CD4-positive, alpha-beta T cell treated with Interleukin-4 for 4 hours (primary cell): ENCODE results near the gene YOD1.

Experiments
- DNase-seq: peaks from one replicate; pipeline ENCODE4 v3.0.0-alpha.2; 2020

The YOD1 gene

GRCh38 chr1:207024202-207025145 lies 26.5 kb downstream of the YOD1 start:
- DNase-seq, result peak; percentile 5

- no peak for DNase-seq
These were observed 27.9 kb downstream of the YOD1 start for GRCh38 chr1:207022996-207023679.

- DNase-seq, result no peak
These were observed 29.0 kb downstream of the YOD1 start for GRCh38 chr1:207021876-207022596.

DNA sequence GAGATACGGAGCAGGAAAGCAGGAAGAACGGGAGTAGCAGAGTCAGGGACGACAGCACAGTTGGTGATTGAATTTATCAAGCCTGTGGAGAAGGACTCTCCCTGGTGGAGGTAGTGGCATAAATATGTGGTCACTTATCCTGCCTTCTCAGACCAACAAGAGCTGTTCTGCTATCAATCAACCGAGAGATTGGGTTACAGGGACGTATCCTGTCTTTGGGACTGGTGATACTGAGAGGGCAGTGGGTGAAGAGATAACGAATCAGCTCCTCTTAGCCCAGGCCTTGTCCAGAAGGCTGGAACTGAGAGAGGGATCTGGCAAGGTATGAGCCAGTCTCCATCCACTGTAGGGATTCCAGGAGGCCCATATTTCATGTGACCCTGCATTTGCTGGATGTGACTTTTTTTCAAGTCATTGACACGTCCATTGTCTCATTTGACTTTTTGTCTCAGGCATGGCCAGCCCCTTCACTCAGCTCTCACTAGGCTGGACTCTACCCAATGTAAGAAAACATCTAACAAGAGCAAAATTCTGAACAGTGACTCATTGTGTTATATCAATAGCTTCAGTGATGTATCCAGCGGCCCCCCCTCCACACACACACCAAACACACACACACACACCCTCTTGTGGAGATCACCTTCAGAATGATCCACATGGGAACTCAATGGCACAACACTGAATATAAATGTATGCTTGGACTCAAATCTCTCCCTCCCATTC lies 29.7 kb downstream of the YOD1 start:
- DNase-seq, result no peak

- DNase-seq, result no peak
These were observed 30.3 kb downstream of the YOD1 start for GRCh38 chr1:207020709-207021107.

DNA sequence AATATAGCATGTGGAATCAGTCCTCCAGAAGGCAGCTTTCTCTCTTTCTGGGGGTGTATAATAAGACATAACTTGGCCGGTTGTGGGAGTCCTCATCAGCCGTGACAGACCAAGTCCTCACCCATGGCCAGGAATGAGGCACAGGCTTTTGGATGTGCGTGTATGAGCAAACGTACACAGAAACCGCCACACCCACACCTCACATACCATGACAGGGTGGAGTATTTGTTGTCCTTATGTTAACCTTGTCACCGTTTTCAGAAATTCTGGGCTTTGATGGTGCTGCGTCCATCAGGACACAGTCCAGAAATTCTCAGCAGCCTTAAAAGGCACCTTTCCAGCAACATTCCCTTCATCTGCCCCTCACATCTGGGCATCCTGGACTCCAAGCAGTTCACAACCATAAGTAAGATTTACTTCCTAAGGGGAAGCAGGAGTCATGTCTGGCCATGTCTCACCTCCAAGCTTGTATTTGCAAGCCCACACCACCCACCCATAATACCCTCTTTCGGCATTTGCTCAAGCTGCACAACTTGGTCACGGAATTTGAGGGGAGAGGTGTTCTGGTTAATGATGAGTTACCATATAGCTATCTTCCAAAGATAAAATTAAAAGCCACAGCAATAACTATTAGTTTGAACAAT lies 30.8 kb downstream of the YOD1 start:
- no peak for DNase-seq

GRCh38 chr1:207019661-207020060 lies 31.3 kb downstream of the YOD1 start:
- no peak for DNase-seq

DNA sequence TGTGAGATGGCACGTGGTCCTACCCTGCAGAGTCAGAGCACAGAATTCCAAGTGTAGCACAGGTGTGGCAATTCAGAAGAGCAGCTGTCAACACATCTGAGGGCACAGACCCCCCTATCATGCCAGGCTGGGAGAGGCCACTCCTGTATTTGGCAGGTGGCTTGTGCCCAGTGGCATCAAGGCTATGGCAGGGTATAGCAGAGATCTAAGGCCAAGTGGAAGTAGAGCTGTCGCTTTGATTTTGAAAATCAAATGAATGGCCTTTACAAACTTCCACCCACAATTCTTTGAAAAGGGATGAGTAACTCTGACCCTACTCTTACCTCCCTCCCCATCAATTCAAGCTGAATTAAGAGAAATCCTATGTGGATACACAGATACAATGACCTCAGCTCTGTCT lies 31.8 kb downstream of the YOD1 start:
- no peak for DNase-seq

DNA sequence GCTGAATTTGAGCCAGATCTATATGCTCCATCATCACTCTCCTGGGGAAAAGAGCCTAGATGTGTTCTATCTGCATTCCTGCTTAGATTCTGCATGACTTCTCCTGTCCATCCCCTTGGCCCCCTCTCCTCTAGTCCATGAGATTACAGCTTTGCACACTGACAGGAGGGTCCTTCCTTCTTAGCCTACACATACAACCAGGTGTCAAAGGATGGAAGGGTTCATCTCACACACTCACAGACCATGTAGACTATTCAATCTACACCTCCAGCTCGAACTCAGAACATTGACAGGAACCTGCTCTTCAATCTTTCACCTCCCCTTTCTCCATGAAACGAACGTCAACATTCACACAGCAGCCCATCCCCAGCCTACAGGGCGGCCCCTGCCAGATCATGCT lies 32.3 kb downstream of the YOD1 start:
- no peak for DNase-seq

- DNase-seq, result no peak
These were observed 33.1 kb downstream of the YOD1 start for GRCh38 chr1:207017615-207018559.

GRCh38 chr1:207015791-207016190 lies 35.2 kb downstream of the YOD1 start:
- no peak for DNase-seq

DNA sequence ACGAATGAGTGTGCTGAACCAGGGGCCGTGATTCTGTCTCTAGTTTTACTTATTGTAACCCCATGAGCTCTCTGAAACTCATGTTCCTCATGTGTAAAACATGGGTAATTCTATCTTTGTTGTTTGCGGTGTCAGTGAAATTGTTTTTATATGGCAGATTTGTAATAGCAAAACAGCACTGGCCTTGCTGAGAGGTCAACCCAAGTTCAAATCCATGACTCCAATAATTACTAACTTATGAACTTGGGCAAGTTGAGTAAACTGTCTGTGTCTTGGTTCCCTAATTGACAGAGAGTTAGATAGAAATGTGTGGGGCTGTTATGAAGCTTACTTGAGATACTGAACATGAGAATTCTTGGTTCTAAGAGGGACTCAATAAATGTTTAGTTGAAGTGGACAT lies 36.3 kb downstream of the YOD1 start:
- no peak for DNase-seq

- no peak for DNase-seq
These were observed 37.5 kb downstream of the YOD1 start for GRCh38 chr1:207013321-207014085.

DNA sequence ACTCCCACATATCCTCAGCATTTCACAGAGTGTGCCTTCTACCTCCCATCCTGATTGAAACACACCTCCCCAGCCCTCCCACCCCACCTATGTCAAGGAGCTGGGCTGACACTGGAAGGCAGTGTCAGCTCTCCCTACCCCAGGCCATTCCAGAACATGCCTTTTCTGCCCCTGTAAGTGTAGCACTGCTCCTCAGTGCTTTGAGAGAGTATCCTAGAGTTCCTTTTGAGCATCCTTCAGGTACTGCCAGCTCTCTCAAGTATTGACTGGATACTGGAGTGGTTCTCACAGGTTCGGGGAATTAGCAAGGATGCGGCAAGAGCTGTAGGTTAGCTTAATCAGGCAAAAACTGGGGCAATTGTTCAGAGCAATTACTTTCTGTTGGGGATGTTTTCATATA lies 40.3 kb downstream of the YOD1 start:
- no peak for DNase-seq

GRCh38 chr1:207009945-207010344 lies 41.1 kb downstream of the YOD1 start:
- DNase-seq, result no peak

DNA sequence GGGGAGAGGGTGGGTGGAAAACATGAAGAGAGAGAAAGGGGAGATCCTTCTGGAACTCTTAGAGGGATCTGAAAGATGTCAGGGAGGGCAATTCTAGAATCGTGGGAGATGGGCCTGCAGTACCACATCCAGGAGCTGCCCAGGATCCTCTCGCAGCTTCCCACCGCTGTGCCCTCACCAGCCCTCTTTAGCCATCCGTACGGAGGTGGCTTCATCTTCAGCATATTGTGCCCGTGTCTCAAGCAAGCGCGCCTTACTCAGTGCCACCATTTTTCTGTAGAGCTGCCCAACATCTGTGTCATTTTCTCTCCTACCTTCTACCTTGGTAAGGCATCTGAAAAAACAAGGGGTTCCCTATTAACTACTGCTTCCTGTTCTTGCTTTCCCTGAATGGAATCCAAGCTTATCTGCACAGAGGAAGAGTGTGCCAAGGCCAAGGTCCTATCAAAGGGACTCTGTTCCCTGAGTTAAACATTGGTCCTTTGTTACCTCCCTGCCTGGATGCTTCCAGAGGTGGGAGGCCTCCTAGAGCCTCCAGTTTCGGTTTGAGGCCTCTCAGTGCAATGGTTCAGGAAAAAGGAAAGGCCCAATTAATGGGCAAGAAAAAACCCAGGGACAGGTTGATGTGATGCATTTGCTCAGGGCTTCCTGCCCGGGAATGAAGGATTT lies 41.7 kb downstream of the YOD1 start:
- DNase-seq, result no peak

GRCh38 chr1:207007352-207008033 lies 43.5 kb downstream of the YOD1 start:
- no peak for DNase-seq

DNA sequence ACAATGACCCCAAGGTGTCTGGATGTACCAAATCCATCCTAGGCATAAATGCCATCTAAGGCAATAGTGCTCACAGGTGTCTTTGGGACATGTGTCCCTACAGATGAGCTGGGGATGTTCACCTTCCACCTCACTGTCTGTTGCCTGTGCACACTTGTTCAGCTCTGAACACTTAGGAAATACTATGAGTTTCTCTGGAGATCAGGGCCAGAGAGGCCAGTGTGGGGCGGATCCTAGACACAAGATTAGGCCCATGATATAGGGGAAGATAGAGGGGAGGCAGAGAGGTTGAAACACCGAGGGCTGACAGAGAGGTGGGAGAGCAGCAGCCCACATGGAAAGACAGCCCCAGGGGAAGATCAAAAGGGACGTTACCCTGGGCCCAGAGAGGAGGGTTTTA lies 44.1 kb downstream of the YOD1 start:
- no peak for DNase-seq

- no peak for DNase-seq
These were observed 44.9 kb downstream of the YOD1 start for GRCh38 chr1:207006083-207006482.
